ENCODE results near the gene RFPL3. TPM values are rescaled to one million over a fixed set of nuclear protein-coding genes. Genes with fewer than 3 reads are reported as not detected.
"Not testable (repeated sequence)": the region's sequence is repeated elsewhere in the genome, so short reads cannot be mapped to it uniquely, and the experiment has no call there.

The RFPL3 gene
- total RNA-seq, 1 experiment from 2014 or later, result not detected

- DNase-seq (ENCODE audit: low spot score), result no peak
Observed at GRCh38 chr22:32353292-32353691, 4.4 kb upstream of the RFPL3 start.

DNA sequence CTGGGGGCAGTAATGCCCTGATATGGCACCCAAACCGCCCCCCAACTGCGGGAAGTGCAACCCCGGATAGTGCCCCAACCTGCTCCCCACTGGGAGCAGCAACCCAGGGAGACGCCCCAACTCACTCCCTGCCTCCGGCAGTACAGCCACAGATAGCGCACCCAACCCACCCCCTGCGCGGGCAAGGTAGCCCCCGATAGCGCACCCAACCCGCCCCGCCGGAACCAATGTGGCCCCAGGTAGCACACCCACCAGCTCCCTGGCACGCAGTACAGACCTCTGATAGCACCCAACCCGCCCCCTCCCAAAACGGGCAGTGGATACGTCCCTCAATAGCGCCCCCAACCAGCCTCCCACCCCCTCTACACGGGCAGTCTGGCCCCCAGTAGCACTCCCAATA, 3.8 kb upstream of the RFPL3 start:
- no peak for DNase-seq (ENCODE audit: low spot score)

GRCh38 chr22:32354360-32355351, 3.0 kb upstream of the RFPL3 start:
- peak; percentile 21 for DNase-seq (ENCODE audit: low spot score)

DNA sequence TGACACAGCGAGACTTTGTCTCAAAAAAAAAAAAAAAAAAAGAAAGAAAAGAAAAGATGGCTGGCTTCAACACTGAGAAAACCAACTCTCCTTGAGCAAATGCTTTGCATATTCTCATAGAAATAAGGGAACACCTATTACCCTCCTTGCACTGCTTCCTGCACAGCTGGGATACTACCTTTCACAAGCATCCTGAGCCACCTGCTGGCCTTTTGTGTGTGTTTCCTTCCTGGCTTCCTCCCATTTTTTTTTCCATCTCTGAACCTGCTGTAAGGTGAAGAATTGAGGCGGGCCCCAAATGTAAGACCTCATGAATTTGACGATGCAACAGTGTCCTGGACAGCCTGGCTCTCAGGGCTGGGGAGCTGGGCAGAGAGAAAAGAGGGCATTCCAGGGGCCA, 1.9 kb upstream of the RFPL3 start:
- DNase-seq (ENCODE audit: low spot score), result no peak

DNA sequence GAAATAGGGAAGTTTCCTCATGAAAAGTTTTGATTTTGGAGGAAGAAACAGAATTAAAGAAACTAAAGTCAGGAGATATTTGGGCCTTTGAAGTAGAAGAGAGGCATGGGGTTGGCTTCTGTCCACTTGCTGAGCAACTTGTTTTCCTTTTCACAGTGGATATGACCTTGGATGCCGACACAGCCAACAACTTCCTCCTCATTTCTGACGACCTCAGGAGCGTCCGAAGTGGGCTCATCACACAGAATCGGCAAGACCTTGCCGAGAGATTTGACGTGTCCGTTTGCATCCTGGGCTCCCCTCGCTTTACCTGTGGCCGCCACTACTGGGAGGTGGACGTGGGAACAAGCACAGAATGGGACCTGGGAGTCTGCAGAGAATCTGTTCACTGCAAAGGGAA, 2.4 kb downstream of the RFPL3 start:
- DNase-seq (ENCODE audit: low spot score), result not testable (repeated sequence)

DNA sequence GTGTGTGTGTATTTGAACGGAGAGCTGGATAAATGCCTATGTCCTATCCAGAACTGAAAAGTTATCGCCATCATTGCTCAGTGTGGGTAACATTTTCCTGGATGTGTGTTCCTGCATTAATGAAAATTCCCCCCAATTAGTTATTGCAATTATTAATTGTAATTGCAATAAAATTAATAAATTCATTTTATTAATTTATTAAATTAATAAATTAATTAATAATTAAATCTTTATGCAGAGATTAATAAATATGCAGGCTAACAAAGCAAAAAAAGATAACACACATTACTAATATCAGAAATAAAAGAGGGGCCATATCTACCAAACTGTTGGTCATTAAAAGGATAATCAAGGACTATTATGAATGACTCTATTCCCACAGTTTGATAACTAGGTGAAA, 3.6 kb downstream of the RFPL3 start:
- DNase-seq (ENCODE audit: low spot score), result no peak

DNA sequence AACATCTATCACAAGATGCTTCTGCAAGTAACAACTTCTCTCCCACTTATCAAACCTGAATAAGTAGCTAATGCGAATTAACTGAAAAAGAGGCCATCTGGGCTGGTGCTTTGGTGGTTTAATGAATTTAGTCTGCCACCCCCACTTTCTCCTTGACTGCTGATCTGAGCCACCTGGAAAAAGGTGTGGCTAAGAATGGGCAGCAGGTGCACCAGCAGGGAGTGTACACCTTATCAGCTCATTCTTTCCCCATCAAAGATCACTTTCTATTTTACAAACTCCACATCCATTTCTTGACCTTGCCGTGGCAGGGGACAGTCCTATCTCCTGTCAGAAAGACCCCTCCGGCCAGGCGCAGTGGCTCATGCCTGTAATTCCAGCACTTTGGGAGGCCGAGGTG, 6.5 kb downstream of the RFPL3 start:
- no peak for DNase-seq (ENCODE audit: low spot score)

- no peak for DNase-seq (ENCODE audit: low spot score)
Observed at GRCh38 chr22:32375678-32376450, 18.2 kb downstream of the RFPL3 start.

GRCh38 chr22:32376681-32377080, 19.0 kb downstream of the RFPL3 start:
- no peak for DNase-seq (ENCODE audit: low spot score)

- DNase-seq (ENCODE audit: low spot score), result peak; percentile 48
Observed at GRCh38 chr22:32378707-32379272, 21.1 kb downstream of the RFPL3 start.

GRCh38 chr22:32380991-32381390, 23.3 kb downstream of the RFPL3 start:
- peak; percentile 8 for DNase-seq (ENCODE audit: low spot score)

DNA sequence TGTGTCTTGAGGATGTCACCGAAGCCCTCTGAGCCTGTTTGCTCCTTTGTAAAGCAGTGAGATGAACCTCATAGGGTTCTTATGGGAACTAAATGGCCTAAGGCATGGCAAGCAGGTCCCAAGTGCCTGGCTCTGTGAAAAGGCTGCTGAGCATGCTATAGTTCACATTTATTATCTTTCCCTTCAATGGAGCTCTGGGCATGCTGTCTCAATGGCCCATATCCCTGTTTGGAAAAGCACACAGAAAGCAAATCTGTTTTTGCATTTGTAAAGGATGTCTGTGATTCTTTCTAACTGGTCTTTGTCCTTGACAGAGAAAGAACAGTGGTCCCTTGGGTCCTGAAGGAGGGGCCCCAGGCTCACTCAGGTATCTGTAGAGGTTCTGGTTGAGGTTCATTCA, 28.0 kb downstream of the RFPL3 start:
- DNase-seq (ENCODE audit: low spot score), result no peak

- DNase-seq (ENCODE audit: low spot score), result no peak
Observed at GRCh38 chr22:32389685-32390084, 32.0 kb downstream of the RFPL3 start.

- no peak for DNase-seq (ENCODE audit: low spot score)
Observed at GRCh38 chr22:32395107-32395506, 37.4 kb downstream of the RFPL3 start.

- no peak for DNase-seq (ENCODE audit: low spot score)
Observed at GRCh38 chr22:32396255-32396654, 38.6 kb downstream of the RFPL3 start.

DNA sequence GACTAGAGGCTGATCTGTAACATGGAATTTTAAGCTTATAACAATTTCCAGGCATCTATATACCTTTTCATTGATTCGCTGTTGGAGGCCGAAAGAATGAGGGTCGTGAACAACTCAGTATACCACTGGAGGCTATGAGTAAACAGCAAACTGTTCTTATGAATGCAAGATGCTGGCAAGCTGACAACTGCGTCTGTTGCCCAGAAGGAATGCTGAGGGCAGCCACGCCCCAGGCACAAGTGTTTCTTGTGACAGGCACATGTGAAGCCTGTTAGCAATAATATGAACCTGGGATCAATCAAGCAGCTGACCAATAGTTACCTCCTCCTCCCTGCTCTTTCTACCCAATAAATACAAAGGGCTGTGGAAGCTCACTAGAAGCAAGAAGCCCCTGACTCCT, 39.1 kb downstream of the RFPL3 start:
- no peak for DNase-seq (ENCODE audit: low spot score)

- no peak for DNase-seq (ENCODE audit: low spot score)
Observed at GRCh38 chr22:32401486-32401885, 43.8 kb downstream of the RFPL3 start.

DNA sequence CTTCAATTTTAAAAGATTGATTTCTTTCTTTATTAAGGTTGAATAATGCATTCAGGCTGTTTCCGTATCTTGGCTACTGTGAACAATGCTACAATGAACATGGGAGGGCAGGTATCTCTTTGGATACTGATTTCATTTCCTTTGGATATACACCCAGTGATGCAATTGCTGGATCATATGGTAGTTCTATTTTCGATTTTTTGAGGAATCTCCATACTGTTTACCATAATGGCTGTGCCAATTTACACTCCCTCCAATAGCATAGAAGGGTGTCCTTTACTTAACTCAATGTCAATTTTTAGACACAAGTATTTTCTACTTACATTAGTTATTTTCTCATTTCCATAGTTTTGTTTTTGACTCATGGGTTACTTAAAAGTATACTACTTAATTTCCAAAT, 46.4 kb downstream of the RFPL3 start:
- DNase-seq (ENCODE audit: low spot score), result no peak

- no peak for DNase-seq (ENCODE audit: low spot score)
Observed at GRCh38 chr22:32407312-32407711, 49.6 kb downstream of the RFPL3 start.

GRCh38 chr22:32407936-32408335, 50.3 kb downstream of the RFPL3 start:
- DNase-seq (ENCODE audit: low spot score), result no peak

- DNase-seq (ENCODE audit: low spot score), result no peak
Observed at GRCh38 chr22:32409977-32410376, 52.3 kb downstream of the RFPL3 start.

DNA sequence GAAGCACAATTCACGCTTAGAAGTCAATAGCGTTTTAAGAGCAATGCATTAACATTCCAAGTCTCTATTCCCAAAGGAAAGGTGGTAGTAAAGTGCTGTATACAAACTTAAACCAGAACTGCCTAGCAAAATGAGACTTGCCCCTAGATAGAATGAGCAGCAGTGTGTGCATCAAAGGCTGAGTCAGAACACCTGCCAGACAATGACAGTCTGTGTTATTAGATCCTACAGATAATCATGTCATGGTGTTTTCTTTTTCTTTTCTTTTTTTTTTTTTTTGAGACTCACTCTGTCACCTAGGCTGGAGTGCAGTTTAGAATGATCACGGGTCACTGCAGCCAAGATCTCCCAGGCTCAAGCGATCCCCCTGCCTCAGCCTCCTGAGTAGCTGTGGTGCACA, 52.8 kb downstream of the RFPL3 start:
- DNase-seq (ENCODE audit: low spot score), result no peak
